ENCODE data around the gene PHYHIPL.

The PHYHIPL gene

GRCh38 chr10:59265141-59265540 is 88.7 kb downstream of the PHYHIPL start:
- DNase-seq: no peak

- no peak for DNase-seq
Measured at GRCh38 chr10:59266321-59266720, 89.9 kb downstream of the PHYHIPL start.

- no peak for DNase-seq
Measured at GRCh38 chr10:59268460-59268859, 92.0 kb downstream of the PHYHIPL start.

- no peak for DNase-seq
Measured at GRCh38 chr10:59269651-59270050, 93.2 kb downstream of the PHYHIPL start.

- DNase-seq: no peak
Measured at GRCh38 chr10:59270492-59270891, 94.0 kb downstream of the PHYHIPL start.

GRCh38 chr10:59271160-59271559 is 94.7 kb downstream of the PHYHIPL start:
- no peak for DNase-seq

GRCh38 chr10:59272061-59272460 is 95.6 kb downstream of the PHYHIPL start:
- DNase-seq: no peak

- DNase-seq: no peak
Measured at GRCh38 chr10:59273445-59273844, 97.0 kb downstream of the PHYHIPL start.

GRCh38 chr10:59276133-59276532 is 99.7 kb downstream of the PHYHIPL start:
- no peak for DNase-seq

GRCh38 chr10:59276919-59277318 is 100.5 kb downstream of the PHYHIPL start:
- no peak for DNase-seq

GRCh38 chr10:59279476-59279875 is 103.0 kb downstream of the PHYHIPL start:
- DNase-seq: no peak

- DNase-seq: no peak
Measured at GRCh38 chr10:59279991-59280505, 103.6 kb downstream of the PHYHIPL start.

GRCh38 chr10:59281861-59282260 is 105.4 kb downstream of the PHYHIPL start:
- DNase-seq: no peak

GRCh38 chr10:59283456-59284091 is 107.1 kb downstream of the PHYHIPL start:
- DNase-seq: no peak

- no peak for DNase-seq
Measured at GRCh38 chr10:59284118-59284975, 107.9 kb downstream of the PHYHIPL start.

GRCh38 chr10:59285073-59285472 is 108.6 kb downstream of the PHYHIPL start:
- no peak for DNase-seq

- no peak for DNase-seq
Measured at GRCh38 chr10:59285848-59286247, 109.4 kb downstream of the PHYHIPL start.

GRCh38 chr10:59287587-59288255 is 111.3 kb downstream of the PHYHIPL start:
- no peak for DNase-seq

GRCh38 chr10:59289853-59290252 is 113.4 kb downstream of the PHYHIPL start:
- no peak for DNase-seq

- DNase-seq: no peak
Measured at GRCh38 chr10:59290448-59290847, 114.0 kb downstream of the PHYHIPL start.

Data from activated CD8-positive, alpha-beta memory T cell treated with anti-CD3 and anti-CD28 coated beads, Interleukin-2, amount 50 U/mL, for 4 hours (primary cell).